Right atrium auricular region (tissue), 2 donors: ENCODE measurements around the gene SLAMF8. TPM values are rescaled to one million over a fixed set of nuclear protein-coding genes. Genes with fewer than 3 reads are reported as not detected.

Experiments used
- DNase-seq: peaks from one replicate; pipeline ENCODE4 v3.0.0-alpha.2; 2019; ENCODE audit warnings: low spot score
- H3K27ac ChIP-seq, 2 donors: fragments of 200-600 bp; sonication (generic); 1 replicate in 1 of 2; 2 replicates in 1 of 2; pipeline ENCODE4 v1.5.1; 2016 to 2019
- H3K27me3 ChIP-seq, 2 donors: fragments of 200-600 bp; sonication (generic); one replicate each; pipeline versions ENCODE4 v1.5.1 to v1.6.0; 2017 to 2019
- H3K36me3 ChIP-seq: fragments of 200-600 bp; sonication (generic); one replicate; pipeline ENCODE4 v1.5.1; 2016
- H3K4me1 ChIP-seq, 2 donors: fragments of 200-600 bp; sonication (generic); one replicate each; pipeline versions ENCODE4 v1.5.1 to v1.6.0; 2017 to 2019
- H3K4me3 ChIP-seq, 2 donors: fragments of 200-600 bp; sonication (generic); 1 replicate in 1 of 2; 2 replicates in 1 of 2; pipeline ENCODE4 v1.5.1; 2017 to 2019; ENCODE audit warnings: mild to moderate bottlenecking in 1 of 2, moderate library complexity in 1 of 2
- H3K9me3 ChIP-seq, 2 donors: fragments of 200-600 bp; sonication (generic); one replicate each; pipeline ENCODE4 v1.5.1; 2019
- total RNA-seq, 2 donors: library from RNA; depleted of rRNA; stranded (reverse); fragments of >200 nt; gene quantifications; one replicate each; pipeline ENCODE4 v1.1.0, GENCODE V29; 2016
- TF ChIP-seq, protein P1 (sequence below), 2 donors: fragments of 200-600 bp; sonication (generic); IDR thresholded peaks; one replicate each; pipeline ENCODE4 v1.5.1; 2019; ENCODE audit warnings: antibody characterized with exemption in 2 of 2

The SLAMF8 gene
- total RNA-seq, 2 donors from 2014 or later, result 1.0 to 4.2 TPM

DNA sequence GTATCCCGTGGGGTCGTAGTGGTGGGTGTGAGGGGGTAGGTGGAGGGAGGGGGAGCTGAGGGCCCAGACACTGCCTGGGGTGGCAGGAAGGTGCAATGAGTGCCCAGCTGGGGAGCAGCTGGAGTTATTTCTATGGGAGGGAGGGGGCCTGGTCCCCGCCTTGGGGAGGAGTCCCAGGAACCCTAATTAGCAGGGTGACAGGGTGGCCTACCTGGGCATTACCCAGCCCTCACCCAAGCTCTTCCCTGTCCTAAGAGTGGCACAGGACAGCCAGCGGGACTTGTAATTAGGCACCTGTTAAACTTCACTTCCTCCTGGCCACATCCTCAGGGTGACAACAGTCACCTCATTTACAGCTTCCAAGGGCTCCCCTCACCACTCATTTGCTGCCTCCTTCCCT is 35.9 kb downstream of the SLAMF8 start, which contains the start of gene VSIG8:
TSS of gene VSIG8 (minus strand) at position 101 of the 400 bp plus-strand sequence. CDS start 136 bp downstream, outside the sequence.
- Histone ChIP-seq H3K4me3 (no peak within 1 kb of the TSS), H3K36me3 (no peaks in the 10 kb centered on the region), H3K9me3 (no peaks in the 10 kb centered on the region), H3K4me1 (peaks cover 0 to 11% of the 10 kb centered on the region in 2 donors), H3K27me3 (no peaks in the 10 kb centered on the region), H3K27ac (no peak within 1 kb of the TSS)
- TF ChIP-seq, protein P1, sequence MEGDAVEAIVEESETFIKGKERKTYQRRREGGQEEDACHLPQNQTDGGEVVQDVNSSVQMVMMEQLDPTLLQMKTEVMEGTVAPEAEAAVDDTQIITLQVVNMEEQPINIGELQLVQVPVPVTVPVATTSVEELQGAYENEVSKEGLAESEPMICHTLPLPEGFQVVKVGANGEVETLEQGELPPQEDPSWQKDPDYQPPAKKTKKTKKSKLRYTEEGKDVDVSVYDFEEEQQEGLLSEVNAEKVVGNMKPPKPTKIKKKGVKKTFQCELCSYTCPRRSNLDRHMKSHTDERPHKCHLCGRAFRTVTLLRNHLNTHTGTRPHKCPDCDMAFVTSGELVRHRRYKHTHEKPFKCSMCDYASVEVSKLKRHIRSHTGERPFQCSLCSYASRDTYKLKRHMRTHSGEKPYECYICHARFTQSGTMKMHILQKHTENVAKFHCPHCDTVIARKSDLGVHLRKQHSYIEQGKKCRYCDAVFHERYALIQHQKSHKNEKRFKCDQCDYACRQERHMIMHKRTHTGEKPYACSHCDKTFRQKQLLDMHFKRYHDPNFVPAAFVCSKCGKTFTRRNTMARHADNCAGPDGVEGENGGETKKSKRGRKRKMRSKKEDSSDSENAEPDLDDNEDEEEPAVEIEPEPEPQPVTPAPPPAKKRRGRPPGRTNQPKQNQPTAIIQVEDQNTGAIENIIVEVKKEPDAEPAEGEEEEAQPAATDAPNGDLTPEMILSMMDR (IDR thresholded peaks at IDR 0.05), result no peak
- no peak for DNase-seq

DNA sequence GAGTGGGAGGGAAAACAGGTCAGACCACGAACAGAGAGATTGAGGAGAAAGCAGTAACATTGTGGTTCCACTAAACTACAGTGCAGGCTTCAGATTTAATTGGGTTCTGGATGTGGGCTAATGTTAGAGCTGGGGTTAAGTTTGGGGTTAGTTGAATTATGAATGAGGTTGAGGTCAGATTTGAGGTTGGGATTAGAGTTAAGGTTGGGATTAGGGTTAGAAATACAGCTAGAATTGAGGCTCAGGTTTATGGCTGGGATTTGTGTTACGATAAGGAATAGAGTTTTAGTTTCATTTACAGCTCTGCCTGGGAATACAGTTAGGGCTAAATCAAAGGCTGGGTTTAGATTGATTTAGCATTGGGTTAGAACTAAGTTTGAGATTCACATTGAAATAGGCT is 37.6 kb downstream of the SLAMF8 start:
- TF ChIP-seq, protein P1 (IDR thresholded peaks at IDR 0.05), result no peak
- no peak for DNase-seq
- no peaks in the 10 kb centered on the region for H3K27me3 ChIP-seq
- no peaks in the 10 kb centered on the region for H3K36me3 ChIP-seq
- H3K4me1 ChIP-seq, result peaks cover 0 to 20% of the 10 kb centered on the region in 2 donors
- no peaks in the 10 kb centered on the region for H3K9me3 ChIP-seq
- H3K27ac ChIP-seq, result no peak overlapping the region
- no peak overlapping the region for H3K4me3 ChIP-seq

DNA sequence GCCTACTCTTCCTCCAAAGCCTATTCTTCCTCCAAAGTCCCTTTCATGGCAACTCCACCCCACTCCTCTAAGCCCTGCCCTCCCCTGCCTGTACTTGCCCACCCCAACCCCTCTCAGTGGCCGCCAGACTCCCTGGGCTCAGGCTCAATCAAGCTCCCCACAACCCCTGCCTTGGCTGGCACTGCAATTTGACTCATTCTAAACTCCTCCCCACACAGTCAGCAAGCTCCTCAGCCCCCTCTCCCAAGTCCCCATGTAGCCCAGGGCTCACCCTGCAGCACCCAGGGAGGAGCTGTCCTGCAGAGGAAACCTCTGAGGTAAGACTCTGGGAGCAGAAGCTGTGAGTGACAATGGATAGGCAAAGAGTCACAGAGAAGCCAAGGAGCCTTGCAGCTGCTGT is 39.4 kb downstream of the SLAMF8 start:
- no peak overlapping the region for H3K4me3 ChIP-seq
- no peaks in the 10 kb centered on the region for H3K36me3 ChIP-seq
- H3K27ac ChIP-seq, result no peak overlapping the region
- TF ChIP-seq, protein P1 (IDR thresholded peaks at IDR 0.05), result no peak
- H3K9me3 ChIP-seq, result no peaks in the 10 kb centered on the region
- no peak for DNase-seq
- H3K4me1 ChIP-seq, result peaks cover 0 to 16% of the 10 kb centered on the region in 2 donors
- no peaks in the 10 kb centered on the region for H3K27me3 ChIP-seq

DNA sequence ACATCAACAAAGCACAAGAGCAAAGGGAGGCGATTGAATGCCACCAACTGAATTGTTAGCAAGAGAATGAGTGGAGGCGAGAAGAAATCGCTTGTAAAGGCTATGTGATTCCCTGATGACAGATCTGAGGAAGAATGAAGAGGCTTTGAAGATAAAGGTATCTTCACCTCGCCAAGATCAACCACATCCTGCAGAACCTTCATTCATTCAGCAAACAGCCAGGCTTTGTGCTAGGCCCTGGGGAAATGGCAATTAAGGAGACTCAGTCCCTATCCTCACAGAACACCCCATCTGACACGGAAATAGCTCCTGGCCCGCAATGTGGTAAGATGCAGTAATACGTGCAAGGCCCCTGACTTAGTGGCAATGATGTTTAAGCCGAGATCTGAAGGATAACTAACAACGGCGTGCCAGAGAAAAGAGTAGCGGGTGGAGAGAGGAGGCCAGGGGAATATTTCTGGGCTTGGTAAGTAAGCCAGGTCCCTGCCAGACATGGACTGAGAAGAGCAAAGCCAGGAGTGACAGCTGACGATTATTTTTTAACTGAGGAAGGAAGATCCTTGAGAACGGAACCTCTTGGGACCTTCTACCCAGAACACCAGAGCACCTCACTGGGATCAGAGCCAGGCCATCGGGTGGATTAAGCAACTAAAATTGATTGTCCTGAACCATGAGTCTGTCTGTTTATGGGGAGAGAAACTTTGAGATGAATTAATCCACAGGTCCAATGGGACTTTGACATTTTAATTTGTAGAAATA is 40.4 kb downstream of the SLAMF8 start:
- no peak overlapping the region for H3K27ac ChIP-seq
- no peak for DNase-seq

GRCh38 chr1:159867664-159868026 is 41.0 kb downstream of the SLAMF8 start:
- DNase-seq, result no peak
- H3K36me3 ChIP-seq, result no peaks in the 10 kb centered on the region
- no peaks in the 10 kb centered on the region for H3K9me3 ChIP-seq
- H3K4me3 ChIP-seq, result peak overlapping the region in 1 of 2 donors; percentile 13
- TF ChIP-seq, protein P1 (IDR thresholded peaks at IDR 0.05), result no peak
- peaks cover 0 to 16% of the 10 kb centered on the region in 2 donors for H3K4me1 ChIP-seq
- no peaks in the 10 kb centered on the region for H3K27me3 ChIP-seq
- no peak overlapping the region for H3K27ac ChIP-seq

More for the DNA sequence above, 40.4 kb downstream of the SLAMF8 start:
- Histone ChIP-seq H3K27me3 (no peaks in the 10 kb centered on the region), H3K36me3 (no peaks in the 10 kb centered on the region), H3K4me1 (peaks cover 0 to 16% of the 10 kb centered on the region in 2 donors), H3K4me3 (peak overlapping the region in 1 of 2 donors; percentile 13), H3K9me3 (no peaks in the 10 kb centered on the region)
- TF ChIP-seq, protein P1 (IDR thresholded peaks at IDR 0.05), result no peak
